ENCODE measurements around the gene SNRPB2. TPM values are rescaled to one million over a fixed set of nuclear protein-coding genes. Genes with fewer than 3 reads are reported as not detected.

Gene SNRPB2
- total and polyA plus RNA-seq, 9 of the 15 experiments (the other 6 are each of a cell fraction or from before 2014, with no cell fraction given) = 40.0 to 131 (median 89.4) TPM

DNA sequence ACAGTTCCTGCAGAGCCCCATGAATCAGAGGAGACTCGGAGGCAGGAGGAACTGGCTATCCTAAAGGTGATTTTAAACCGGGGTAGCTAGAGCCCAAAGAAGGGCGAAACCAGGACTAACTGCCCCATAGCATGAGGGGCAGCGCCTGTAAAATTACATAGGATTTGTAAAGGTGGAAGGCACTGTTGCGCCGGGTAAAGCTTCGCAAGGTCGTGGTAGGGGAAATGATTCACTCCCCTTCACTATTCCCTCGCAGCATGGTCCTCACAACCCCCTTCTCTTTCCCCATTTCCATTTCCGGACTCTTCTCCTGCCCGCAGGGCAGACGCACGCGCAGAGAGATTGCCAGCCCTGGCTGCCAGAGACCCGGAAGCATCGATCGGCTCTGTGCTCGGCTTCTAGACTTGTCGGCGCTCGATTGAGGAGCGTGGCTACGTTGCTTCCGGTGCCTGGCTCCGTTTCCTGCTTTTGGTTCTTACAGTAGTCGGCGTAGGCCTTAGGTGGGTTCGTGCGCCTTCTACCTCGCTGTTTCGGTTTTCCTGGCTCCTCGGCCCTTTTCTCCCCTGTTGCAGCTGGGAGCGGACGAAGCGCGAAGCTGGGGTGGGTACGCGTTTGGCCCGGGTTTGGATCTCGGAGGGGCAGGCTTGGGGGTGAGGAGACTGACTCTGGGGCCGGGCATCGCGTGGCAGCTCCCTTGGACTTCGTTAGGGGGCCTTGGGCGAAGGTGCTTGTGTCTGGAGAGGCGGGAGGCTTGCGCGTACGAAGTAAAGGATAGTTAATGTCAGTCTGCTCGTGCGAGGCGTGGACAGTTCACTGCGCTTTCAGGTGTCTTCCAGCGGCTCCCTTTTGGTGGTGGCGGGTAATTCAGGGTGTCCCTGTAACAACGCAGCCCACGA, at the start of gene SNRPB2 (continued):
- TF ChIP-seq SNRNP70 (optimal IDR thresholded peaks at IDR 0.05; ENCODE audit: low read depth, low read length) (no peak), ZKSCAN3 (CRISPR knock-in tag; IDR thresholded peaks at IDR 0.05) (no peak), ZKSCAN1 (IDR thresholded peaks at IDR 0.05; ENCODE audit: low read depth, low read length) (no peak), U2AF1 (optimal IDR thresholded peaks at IDR 0.05; ENCODE audit: low read depth, low read length) (no peak), PURB (CRISPR knock-in tag; IDR thresholded peaks at IDR 0.05; ENCODE audit: low read depth) (no peak), ZNF232 (CRISPR knock-in tag; IDR thresholded peaks at IDR 0.05) (no peak), RNF2 (IDR thresholded peaks at IDR 0.05) (no peak), STAT5B (CRISPR knock-in tag; IDR thresholded peaks at IDR 0.05) (no peak), ZNF436 (CRISPR knock-in tag; IDR thresholded peaks at IDR 0.05) (no peak), BACH1 (tag; IDR thresholded peaks at IDR 0.05) (no peak), PYGO2 (tag; IDR thresholded peaks at IDR 0.05) (no peak), HMG20B (CRISPR knock-in tag; IDR thresholded peaks at IDR 0.05) (no peak), PKNOX1 (IDR thresholded peaks at IDR 0.05) (no peak), NFIX (CRISPR knock-in tag; IDR thresholded peaks at IDR 0.05; ENCODE audit: low read depth) (no peak), ZNF311 (CRISPR knock-in tag; IDR thresholded peaks at IDR 0.05) (no peak), NCOA4 (IDR thresholded peaks at IDR 0.05; ENCODE audit: partially characterized antibody) (peak; percentile 99), KDM5B (IDR thresholded peaks at IDR 0.05; ENCODE audit: insufficient replicate concordance, low read depth, low read length) (peak; percentile 79)
- TF ChIP-seq, protein P1, sequence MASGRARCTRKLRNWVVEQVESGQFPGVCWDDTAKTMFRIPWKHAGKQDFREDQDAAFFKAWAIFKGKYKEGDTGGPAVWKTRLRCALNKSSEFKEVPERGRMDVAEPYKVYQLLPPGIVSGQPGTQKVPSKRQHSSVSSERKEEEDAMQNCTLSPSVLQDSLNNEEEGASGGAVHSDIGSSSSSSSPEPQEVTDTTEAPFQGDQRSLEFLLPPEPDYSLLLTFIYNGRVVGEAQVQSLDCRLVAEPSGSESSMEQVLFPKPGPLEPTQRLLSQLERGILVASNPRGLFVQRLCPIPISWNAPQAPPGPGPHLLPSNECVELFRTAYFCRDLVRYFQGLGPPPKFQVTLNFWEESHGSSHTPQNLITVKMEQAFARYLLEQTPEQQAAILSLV (tag; IDR thresholded peaks at IDR 0.05) = no peak
- TF ChIP-seq, protein P2, sequence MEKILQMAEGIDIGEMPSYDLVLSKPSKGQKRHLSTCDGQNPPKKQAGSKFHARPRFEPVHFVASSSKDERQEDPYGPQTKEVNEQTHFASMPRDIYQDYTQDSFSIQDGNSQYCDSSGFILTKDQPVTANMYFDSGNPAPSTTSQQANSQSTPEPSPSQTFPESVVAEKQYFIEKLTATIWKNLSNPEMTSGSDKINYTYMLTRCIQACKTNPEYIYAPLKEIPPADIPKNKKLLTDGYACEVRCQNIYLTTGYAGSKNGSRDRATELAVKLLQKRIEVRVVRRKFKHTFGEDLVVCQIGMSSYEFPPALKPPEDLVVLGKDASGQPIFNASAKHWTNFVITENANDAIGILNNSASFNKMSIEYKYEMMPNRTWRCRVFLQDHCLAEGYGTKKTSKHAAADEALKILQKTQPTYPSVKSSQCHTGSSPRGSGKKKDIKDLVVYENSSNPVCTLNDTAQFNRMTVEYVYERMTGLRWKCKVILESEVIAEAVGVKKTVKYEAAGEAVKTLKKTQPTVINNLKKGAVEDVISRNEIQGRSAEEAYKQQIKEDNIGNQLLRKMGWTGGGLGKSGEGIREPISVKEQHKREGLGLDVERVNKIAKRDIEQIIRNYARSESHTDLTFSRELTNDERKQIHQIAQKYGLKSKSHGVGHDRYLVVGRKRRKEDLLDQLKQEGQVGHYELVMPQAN (IDR thresholded peaks at IDR 0.05; ENCODE audit: borderline replicate concordance) = peak; percentile 70; the same call in 1 of the 2 replicates
- TF ChIP-seq, protein P3, sequence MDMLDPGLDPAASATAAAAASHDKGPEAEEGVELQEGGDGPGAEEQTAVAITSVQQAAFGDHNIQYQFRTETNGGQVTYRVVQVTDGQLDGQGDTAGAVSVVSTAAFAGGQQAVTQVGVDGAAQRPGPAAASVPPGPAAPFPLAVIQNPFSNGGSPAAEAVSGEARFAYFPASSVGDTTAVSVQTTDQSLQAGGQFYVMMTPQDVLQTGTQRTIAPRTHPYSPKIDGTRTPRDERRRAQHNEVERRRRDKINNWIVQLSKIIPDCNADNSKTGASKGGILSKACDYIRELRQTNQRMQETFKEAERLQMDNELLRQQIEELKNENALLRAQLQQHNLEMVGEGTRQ (CRISPR knock-in tag; IDR thresholded peaks at IDR 0.05) = no peak
- TF ChIP-seq, protein P4, sequence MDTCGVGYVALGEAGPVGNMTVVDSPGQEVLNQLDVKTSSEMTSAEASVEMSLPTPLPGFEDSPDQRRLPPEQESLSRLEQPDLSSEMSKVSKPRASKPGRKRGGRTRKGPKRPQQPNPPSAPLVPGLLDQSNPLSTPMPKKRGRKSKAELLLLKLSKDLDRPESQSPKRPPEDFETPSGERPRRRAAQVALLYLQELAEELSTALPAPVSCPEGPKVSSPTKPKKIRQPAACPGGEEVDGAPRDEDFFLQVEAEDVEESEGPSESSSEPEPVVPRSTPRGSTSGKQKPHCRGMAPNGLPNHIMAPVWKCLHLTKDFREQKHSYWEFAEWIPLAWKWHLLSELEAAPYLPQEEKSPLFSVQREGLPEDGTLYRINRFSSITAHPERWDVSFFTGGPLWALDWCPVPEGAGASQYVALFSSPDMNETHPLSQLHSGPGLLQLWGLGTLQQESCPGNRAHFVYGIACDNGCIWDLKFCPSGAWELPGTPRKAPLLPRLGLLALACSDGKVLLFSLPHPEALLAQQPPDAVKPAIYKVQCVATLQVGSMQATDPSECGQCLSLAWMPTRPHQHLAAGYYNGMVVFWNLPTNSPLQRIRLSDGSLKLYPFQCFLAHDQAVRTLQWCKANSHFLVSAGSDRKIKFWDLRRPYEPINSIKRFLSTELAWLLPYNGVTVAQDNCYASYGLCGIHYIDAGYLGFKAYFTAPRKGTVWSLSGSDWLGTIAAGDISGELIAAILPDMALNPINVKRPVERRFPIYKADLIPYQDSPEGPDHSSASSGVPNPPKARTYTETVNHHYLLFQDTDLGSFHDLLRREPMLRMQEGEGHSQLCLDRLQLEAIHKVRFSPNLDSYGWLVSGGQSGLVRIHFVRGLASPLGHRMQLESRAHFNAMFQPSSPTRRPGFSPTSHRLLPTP (IDR thresholded peaks at IDR 0.05; ENCODE audit: borderline replicate concordance, extremely low read depth, insufficient read length) = no peak

Measured in K562 (cell line).